RPMI7951 (cell line): ENCODE measurements around the gene MAP6D1. TPM values are rescaled to one million over a fixed set of nuclear protein-coding genes. Genes with fewer than 3 reads are reported as not detected.

Source experiments
- total RNA-seq: library from RNA; depleted of rRNA; stranded (reverse); fragments of >200 nt; shearing (Covaris generic); gene quantifications from 2 replicates; pipeline ENCODE4 v1.2.3, GENCODE V29; 2014; rRNA removed

Gene MAP6D1
- total RNA-seq, 1 experiment from 2014 or later: 1.1 TPM

Other genes with a start within 250 kb of the MAP6D1 start
- 27.5 and 29.0 TPM in 2 replicates for gene KLHL24, start 190.0 kb downstream of the MAP6D1 start, total RNA-seq
- gene YEATS2, start 127.8 kb downstream of the MAP6D1 start, total RNA-seq: 32.0 and 33.2 TPM in 2 replicates
- 39.9 and 46.2 TPM in 2 replicates for gene PARL, start 59.3 kb upstream of the MAP6D1 start, total RNA-seq
- 7.2 and 10.1 TPM in 2 replicates for gene ABCC5, start 192.3 kb upstream of the MAP6D1 start, total RNA-seq
- not detected in 2 replicates for gene HTR3D, start 206.2 kb upstream of the MAP6D1 start, total RNA-seq
- not detected in 2 replicates for gene HTR3C, start 227.5 kb upstream of the MAP6D1 start, total RNA-seq